ENCODE results near the gene DVL2. TPM values are rescaled to one million over a fixed set of nuclear protein-coding genes. Genes with fewer than 3 reads are reported as not detected.

Gene DVL2
- total and polyA plus RNA-seq, 2 of the 13 experiments (the other 11 are each of a cell fraction or from before 2014, with no cell fraction given) = 5.7 to 38.2 TPM

DNA sequence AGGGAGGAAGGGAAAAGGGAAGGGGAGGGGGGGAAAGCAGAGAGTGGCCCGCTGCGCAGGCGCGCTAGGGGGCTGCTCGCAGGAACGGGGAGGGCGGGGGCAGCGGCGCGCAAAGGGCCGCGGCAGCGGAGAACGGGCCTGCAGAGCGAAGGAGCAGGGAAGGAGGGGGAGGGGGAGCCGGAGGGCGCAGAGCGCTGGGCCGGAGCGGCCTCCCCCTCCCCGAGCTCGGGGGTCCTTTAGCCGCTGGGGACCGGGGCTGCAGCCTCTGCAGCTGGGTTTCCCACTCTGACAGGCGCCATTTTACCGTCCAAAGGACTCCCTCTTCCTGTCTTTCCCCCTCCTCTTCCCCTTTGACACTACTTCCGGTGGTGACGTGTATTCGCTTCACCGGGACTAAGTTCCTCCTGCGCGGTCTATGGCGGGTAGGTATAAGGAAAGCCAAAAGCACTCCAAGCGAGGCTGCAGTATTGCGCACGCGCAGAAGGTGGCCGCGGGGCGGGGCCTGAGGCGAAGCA is 17.4 kb upstream of the DVL2 start, which contains the start of gene CTDNEP1 (continued):
- TF ChIP-seq ELF4 (CRISPR knock-in tag; IDR thresholded peaks at IDR 0.05; ENCODE audit: borderline replicate concordance) = peak; percentile 29; the same call in 1 of the 2 replicates
- TF ChIP-seq, protein P1, sequence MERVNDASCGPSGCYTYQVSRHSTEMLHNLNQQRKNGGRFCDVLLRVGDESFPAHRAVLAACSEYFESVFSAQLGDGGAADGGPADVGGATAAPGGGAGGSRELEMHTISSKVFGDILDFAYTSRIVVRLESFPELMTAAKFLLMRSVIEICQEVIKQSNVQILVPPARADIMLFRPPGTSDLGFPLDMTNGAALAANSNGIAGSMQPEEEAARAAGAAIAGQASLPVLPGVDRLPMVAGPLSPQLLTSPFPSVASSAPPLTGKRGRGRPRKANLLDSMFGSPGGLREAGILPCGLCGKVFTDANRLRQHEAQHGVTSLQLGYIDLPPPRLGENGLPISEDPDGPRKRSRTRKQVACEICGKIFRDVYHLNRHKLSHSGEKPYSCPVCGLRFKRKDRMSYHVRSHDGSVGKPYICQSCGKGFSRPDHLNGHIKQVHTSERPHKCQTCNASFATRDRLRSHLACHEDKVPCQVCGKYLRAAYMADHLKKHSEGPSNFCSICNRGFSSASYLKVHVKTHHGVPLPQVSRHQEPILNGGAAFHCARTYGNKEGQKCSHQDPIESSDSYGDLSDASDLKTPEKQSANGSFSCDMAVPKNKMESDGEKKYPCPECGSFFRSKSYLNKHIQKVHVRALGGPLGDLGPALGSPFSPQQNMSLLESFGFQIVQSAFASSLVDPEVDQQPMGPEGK (CRISPR knock-in tag; IDR thresholded peaks at IDR 0.05) = no peak; the same call in 1 of the 2 replicates
- TF ChIP-seq, protein P2, sequence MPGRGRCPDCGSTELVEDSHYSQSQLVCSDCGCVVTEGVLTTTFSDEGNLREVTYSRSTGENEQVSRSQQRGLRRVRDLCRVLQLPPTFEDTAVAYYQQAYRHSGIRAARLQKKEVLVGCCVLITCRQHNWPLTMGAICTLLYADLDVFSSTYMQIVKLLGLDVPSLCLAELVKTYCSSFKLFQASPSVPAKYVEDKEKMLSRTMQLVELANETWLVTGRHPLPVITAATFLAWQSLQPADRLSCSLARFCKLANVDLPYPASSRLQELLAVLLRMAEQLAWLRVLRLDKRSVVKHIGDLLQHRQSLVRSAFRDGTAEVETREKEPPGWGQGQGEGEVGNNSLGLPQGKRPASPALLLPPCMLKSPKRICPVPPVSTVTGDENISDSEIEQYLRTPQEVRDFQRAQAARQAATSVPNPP (CRISPR knock-in tag; IDR thresholded peaks at IDR 0.05) = no peak
- no peak for TF ChIP-seq SOX6 (IDR thresholded peaks at IDR 0.05)
- no peak for TF ChIP-seq SOX6 (CRISPR knock-in tag; IDR thresholded peaks at IDR 0.05)
- 0 out of 2 replicates have a peak, but pooled peaks have one; percentile 21 for TF ChIP-seq RELA (CRISPR knock-in tag; IDR thresholded peaks at IDR 0.05)
- TF ChIP-seq ZNF34 (CRISPR knock-in tag; IDR thresholded peaks at IDR 0.05; ENCODE audit: borderline replicate concordance) = peak; percentile 30
- TF ChIP-seq ZBTB3 (CRISPR knock-in tag; IDR thresholded peaks at IDR 0.05; ENCODE audit: borderline replicate concordance, low read depth) = peak; percentile 33; the same call in 1 of the 2 replicates
- 0 out of 2 replicates have a peak, but pooled peaks have one; percentile 17 for TF ChIP-seq BCL6 (CRISPR knock-in tag; IDR thresholded peaks at IDR 0.05)
- TF ChIP-seq CEBPB (IDR thresholded peaks at IDR 0.05; ENCODE audit: borderline replicate concordance, low read depth, low read length) = no peak
- peak; percentile 100 for TF ChIP-seq HNRNPK (IDR thresholded peaks at IDR 0.05; ENCODE audit: low read depth, low read length, poor library complexity, severe bottlenecking)
- no peak for TF ChIP-seq ZNF790 (CRISPR knock-in tag; IDR thresholded peaks at IDR 0.05; ENCODE audit: borderline replicate concordance)
- peak; percentile 88; the same call in 1 of the 2 replicates for TF ChIP-seq KAT8 (CRISPR knock-in tag; IDR thresholded peaks at IDR 0.05)
- TF ChIP-seq ZNF451 (CRISPR knock-in tag; IDR thresholded peaks at IDR 0.05) = peak; percentile 37; the same call in 1 of the 2 replicates
- TF ChIP-seq, protein P3, sequence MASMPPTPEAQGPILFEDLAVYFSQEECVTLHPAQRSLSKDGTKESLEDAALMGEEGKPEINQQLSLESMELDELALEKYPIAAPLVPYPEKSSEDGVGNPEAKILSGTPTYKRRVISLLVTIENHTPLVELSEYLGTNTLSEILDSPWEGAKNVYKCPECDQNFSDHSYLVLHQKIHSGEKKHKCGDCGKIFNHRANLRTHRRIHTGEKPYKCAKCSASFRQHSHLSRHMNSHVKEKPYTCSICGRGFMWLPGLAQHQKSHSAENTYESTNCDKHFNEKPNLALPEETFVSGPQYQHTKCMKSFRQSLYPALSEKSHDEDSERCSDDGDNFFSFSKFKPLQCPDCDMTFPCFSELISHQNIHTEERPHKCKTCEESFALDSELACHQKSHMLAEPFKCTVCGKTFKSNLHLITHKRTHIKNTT (CRISPR knock-in tag; IDR thresholded peaks at IDR 0.05) = no peak
- TF ChIP-seq ZNF780A (CRISPR knock-in tag; IDR thresholded peaks at IDR 0.05) = no peak
- TF ChIP-seq HNRNPLL (IDR thresholded peaks at IDR 0.05; ENCODE audit: low read depth, low read length, poor library complexity, severe bottlenecking) = peak; percentile 83
- TF ChIP-seq ELF3 (CRISPR knock-in tag; IDR thresholded peaks at IDR 0.05) = peak; percentile 56; the same call in 1 of the 2 replicates
- no peak for TF ChIP-seq GLI4 (CRISPR knock-in tag; IDR thresholded peaks at IDR 0.05; ENCODE audit: borderline replicate concordance)
- TF ChIP-seq, protein P4, sequence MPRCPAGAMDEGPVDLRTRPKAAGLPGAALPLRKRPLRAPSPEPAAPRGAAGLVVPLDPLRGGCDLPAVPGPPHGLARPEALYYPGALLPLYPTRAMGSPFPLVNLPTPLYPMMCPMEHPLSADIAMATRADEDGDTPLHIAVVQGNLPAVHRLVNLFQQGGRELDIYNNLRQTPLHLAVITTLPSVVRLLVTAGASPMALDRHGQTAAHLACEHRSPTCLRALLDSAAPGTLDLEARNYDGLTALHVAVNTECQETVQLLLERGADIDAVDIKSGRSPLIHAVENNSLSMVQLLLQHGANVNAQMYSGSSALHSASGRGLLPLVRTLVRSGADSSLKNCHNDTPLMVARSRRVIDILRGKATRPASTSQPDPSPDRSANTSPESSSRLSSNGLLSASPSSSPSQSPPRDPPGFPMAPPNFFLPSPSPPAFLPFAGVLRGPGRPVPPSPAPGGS (CRISPR knock-in tag; IDR thresholded peaks at IDR 0.05) = no peak
- TF ChIP-seq SMAD9 (CRISPR knock-in tag; IDR thresholded peaks at IDR 0.05) = no peak
- no peak for TF ChIP-seq CHCHD3 (CRISPR knock-in tag; IDR thresholded peaks at IDR 0.05)
- TF ChIP-seq ETV5 (CRISPR knock-in tag; IDR thresholded peaks at IDR 0.05; ENCODE audit: borderline replicate concordance) = peak; percentile 49; the same call in 1 of the 2 replicates
- TF ChIP-seq ZNF550 (CRISPR knock-in tag; IDR thresholded peaks at IDR 0.05; ENCODE audit: borderline replicate concordance) = no peak
- TF ChIP-seq PHF21A (CRISPR knock-in tag; IDR thresholded peaks at IDR 0.05) = 0 out of 2 replicates have a peak, but pooled peaks have one; percentile 7
- TF ChIP-seq TGIF2 (CRISPR knock-in tag; IDR thresholded peaks at IDR 0.05) = 0 out of 2 replicates have a peak, but pooled peaks have one; percentile 13

Data from HepG2 (cell line).